IMR-90 (cell line): ENCODE data around the gene MEF2A. TPM values are rescaled to one million over a fixed set of nuclear protein-coding genes. Genes with fewer than 3 reads are reported as not detected.

Source experiments
- ATAC-seq: fragments of 200-7000 bp; cut with Tn5 transposase; 2 replicates; pipeline ENCODE4 v1.9.1; 2020; ENCODE audit warnings: low read depth, mild to moderate bottlenecking, moderate library complexity
- BruUV-seq: library from RNA; stranded (reverse); fragments of 400-500 nt; replicated peaks from 2 replicates; lab custom pipeline; 2021; lab: Mats Ljungman, UMichigan
- CTCF ChIA-PET: fragments of 300-600 bp; formaldehyde crosslinking; extraction: SDS; loops from one replicate; lab custom pipeline; 2021; ENCODE audit warnings: antibody characterized with exemption; lab: Yijun Ruan, JAX
- POLR2A ChIA-PET: fragments of 300-600 bp; sonication (Branson Sonifier 250); formaldehyde crosslinking; loops from one replicate; lab custom pipeline; 2022; ENCODE audit warnings: antibody characterized with exemption; ENCODE audit not compliant: unreplicated experiment; lab: Charles Lee
- DNase-seq: peaks from one replicate; pipeline ENCODE4 v3.0.0; 2013
- H2AFZ ChIP-seq: replicated peaks from 2 replicates; pipeline ENCODE3; 2013; ENCODE audit warnings: low read length, mild to moderate bottlenecking; ENCODE audit not compliant: poor library complexity
- H2AK5ac ChIP-seq: 2 replicates; pipeline ENCODE4 v1.6.1; 2013; ENCODE audit warnings: low read depth, low read length, inconsistent platforms
- H2AK9ac ChIP-seq: replicated peaks from 2 replicates; pipeline ENCODE3; 2013; ENCODE audit warnings: mild to moderate bottlenecking, low read depth, low read length, moderate library complexity; ENCODE audit not compliant: poor library complexity
- H2BK120ac ChIP-seq: 2 replicates; pipeline ENCODE4 v1.6.1; 2013; ENCODE audit warnings: low read depth, low read length, inconsistent platforms
- H2BK15ac ChIP-seq: 3 replicates; pipeline ENCODE4 v1.6.1; 2013; ENCODE audit warnings: low read depth, low read length, inconsistent platforms
- H2BK20ac ChIP-seq: 2 replicates; pipeline ENCODE4 v1.6.1; 2013; ENCODE audit warnings: low read depth, mild to moderate bottlenecking, inconsistent platforms, low read length, moderate library complexity
- H2BK5ac ChIP-seq: 2 replicates; pipeline ENCODE4 v1.6.1; 2013; ENCODE audit warnings: mild to moderate bottlenecking, low read depth, low read length, inconsistent platforms; ENCODE audit not compliant: poor library complexity, severe bottlenecking
- H3K14ac ChIP-seq: replicated peaks from 2 replicates; pipeline ENCODE4 v1.6.1; 2013; ENCODE audit warnings: low read depth, low read length, inconsistent platforms
- H3K18ac ChIP-seq: 2 replicates; pipeline ENCODE4 v1.6.1; 2013; ENCODE audit warnings: low read depth, low read length, control low read depth
- H3K23ac ChIP-seq: 2 replicates; pipeline ENCODE4 v1.6.1; 2013; ENCODE audit warnings: low read depth, low read length, inconsistent platforms
- H3K27ac ChIP-seq: 2 replicates; pipeline ENCODE4 v1.5.1; 2013; ENCODE audit warnings: mild to moderate bottlenecking, control low read depth, low read length; ENCODE audit not compliant: insufficient read depth
- H3K27me3 ChIP-seq: 2 replicates; pipeline ENCODE4 v1.6.1; 2013; ENCODE audit warnings: low read length; ENCODE audit not compliant: control insufficient read depth, insufficient read depth
- H3K36me3 ChIP-seq: 2 replicates; pipeline ENCODE4 v1.6.1; 2013; ENCODE audit warnings: low read length, mixed read lengths; ENCODE audit not compliant: control insufficient read depth, insufficient read depth
- H3K4ac ChIP-seq: 2 replicates; pipeline ENCODE4 v1.6.1; 2013; ENCODE audit warnings: low read depth, low read length, inconsistent platforms
- H3K4me1 ChIP-seq: 2 replicates; pipeline ENCODE4 v1.6.1; 2013; ENCODE audit warnings: low read length, mixed read lengths; ENCODE audit not compliant: control insufficient read depth, insufficient read depth
- H3K4me2 ChIP-seq: 2 replicates; pipeline ENCODE4 v1.6.1; 2013; ENCODE audit warnings: low read depth, mild to moderate bottlenecking, control low read depth, low read length, moderate library complexity
- H3K4me3 ChIP-seq: 2 replicates; pipeline ENCODE4 v1.5.1; 2013; ENCODE audit warnings: low read depth, mild to moderate bottlenecking, control low read depth, low read length, moderate library complexity; ENCODE audit not compliant: insufficient read depth
- H3K56ac ChIP-seq: 2 replicates; pipeline ENCODE4 v1.6.1; 2013; ENCODE audit warnings: low read length, inconsistent platforms; ENCODE audit not compliant: insufficient read depth; ENCODE audit errors: extremely low read depth
- H3K79me1 ChIP-seq, 2 experiments: 2 replicates each; pipeline ENCODE4 v1.6.1; 2013; ENCODE audit warnings: low read length in 2 of 2, inconsistent platforms in 1 of 2, low read depth in 1 of 2
- H3K9ac ChIP-seq: 2 replicates; pipeline ENCODE4 v1.6.1; 2013; ENCODE audit warnings: low read depth, low read length, control low read depth
- H3K9me1 ChIP-seq: 2 replicates; pipeline ENCODE4 v1.6.1; 2013; ENCODE audit warnings: low read length, inconsistent platforms; ENCODE audit not compliant: insufficient read depth
- H3K9me3 ChIP-seq: 2 replicates; pipeline ENCODE4 v1.6.1; 2013; ENCODE audit warnings: low read length; ENCODE audit not compliant: control insufficient read depth, insufficient read depth
- H4K20me1 ChIP-seq: 2 replicates; pipeline ENCODE4 v1.6.1; 2013; ENCODE audit warnings: low read length, inconsistent platforms; ENCODE audit not compliant: insufficient read depth
- H4K5ac ChIP-seq: 2 replicates; pipeline ENCODE4 v1.6.1; 2013; ENCODE audit warnings: mild to moderate bottlenecking, low read depth, low read length, control low read depth
- H4K8ac ChIP-seq, 2 experiments: 2 replicates each; pipeline ENCODE4 v1.6.1; 2013; ENCODE audit warnings: low read depth in 2 of 2, low read length in 2 of 2, control low read depth in 1 of 2, inconsistent platforms in 1 of 2
- H4K91ac ChIP-seq: 2 replicates; pipeline ENCODE4 v1.6.1; 2013; ENCODE audit warnings: low read depth, low read length, inconsistent platforms; ENCODE audit not compliant: insufficient read depth
- BHLHE40 ChIP-seq: fragments of 150-350 bp; IDR thresholded peaks from 2 replicates; pipeline ENCODE4 v1.6.1; 2016; ENCODE audit warnings: mild to moderate bottlenecking, low read depth, low read length
- CEBPB ChIP-seq: IDR thresholded peaks from 2 replicates; pipeline ENCODE4 v1.6.1; 2012; ENCODE audit warnings: low read depth, low read length, improper control_type of control experiment
- CHD1 ChIP-seq: IDR thresholded peaks from 2 replicates; pipeline ENCODE4 v1.6.1; 2012; ENCODE audit warnings: low read depth, low read length, improper control_type of control experiment
- ELK1 ChIP-seq: fragments of 150-350 bp; IDR thresholded peaks from 2 replicates; pipeline ENCODE4 v1.6.1; 2016; ENCODE audit warnings: low read depth, mild to moderate bottlenecking, low read length, moderate library complexity, borderline replicate concordance
- FOS ChIP-seq: fragments of 150-350 bp; IDR thresholded peaks from 2 replicates; pipeline ENCODE4 v1.6.1; 2016; ENCODE audit warnings: low read depth, low read length
- NFE2L2 ChIP-seq: fragments of 150-350 bp; IDR thresholded peaks from 2 replicates; pipeline ENCODE4 v1.6.1; 2016; ENCODE audit warnings: low read depth, mild to moderate bottlenecking, low read length
- POLR2A ChIP-seq: IDR thresholded peaks from 2 replicates; pipeline ENCODE4 v1.6.1; 2012; ENCODE audit warnings: mild to moderate bottlenecking, low read depth, low read length
- RAD21 ChIP-seq: IDR thresholded peaks from 2 replicates; pipeline ENCODE4 v1.6.1; 2012; ENCODE audit warnings: low read length, improper control_type of control experiment
- RCOR1 ChIP-seq: IDR thresholded peaks from 2 replicates; pipeline ENCODE4 v1.6.1; 2012; ENCODE audit warnings: mild to moderate bottlenecking, low read length, improper control_type of control experiment; ENCODE audit not compliant: insufficient replicate concordance
- SMC3 ChIP-seq: fragments of 150-350 bp; IDR thresholded peaks from 2 replicates; pipeline ENCODE4 v1.6.1; 2016; ENCODE audit warnings: low read depth, mild to moderate bottlenecking, antibody characterized with exemption, low read length, moderate library complexity
- WGBS, 2 experiments: methylation state at CpG; one replicate each; pipeline versions ENCODE4 v1.1.5 to v1.1.7; 2013; ENCODE audit warnings: missing lambda C conversion rate in 2 of 2; ENCODE audit not compliant: insufficient read length in 1 of 2; ENCODE audit errors: extremely low coverage in 2 of 2; 5-methylcytosine and 5-hydroxymethylcytosine counted together
- dilution Hi-C: fragments of 300-500 bp; cut with HindIII; formaldehyde crosslinking; loops from one replicate; pipeline ENCODE4 v1.14.3; 2018; ENCODE audit warnings: low sequenced_read_pairs; ENCODE audit not compliant: unreplicated experiment
- in situ Hi-C: fragments of 300-500 bp; cut with MboI; formaldehyde crosslinking; loops from 3 replicates; pipeline ENCODE4 v1.14.3; 2019; ENCODE audit warnings: low sequenced_read_pairs, inconsistent platforms, mixed read lengths
- intact Hi-C: fragments of 100-400 bp; cut with micrococcal nuclease; formaldehyde crosslinking; loops from 2 replicates; pipeline ENCODE4 v1.10.0; 2022
- polyA plus RNA-seq, 3 experiments: library from polyadenylated mRNA; depleted of rRNA; stranded (reverse); fragments of >200 nt; gene quantifications; 2 replicates each; pipeline ENCODE4 v1.2.3, GENCODE V29; 2012; ENCODE audit warnings: low replicate concordance in 1 of 3
- total RNA-seq: library from RNA; depleted of rRNA; stranded (reverse); fragments of >200 nt; gene quantifications from 2 replicates; pipeline ENCODE4 v1.2.3, GENCODE V29; 2012

MEF2A gene
- total and polyA plus RNA-seq, 2 of the 4 experiments (the other 2 are of a cell fraction), result 16.1 to 16.7 TPM

DNA sequence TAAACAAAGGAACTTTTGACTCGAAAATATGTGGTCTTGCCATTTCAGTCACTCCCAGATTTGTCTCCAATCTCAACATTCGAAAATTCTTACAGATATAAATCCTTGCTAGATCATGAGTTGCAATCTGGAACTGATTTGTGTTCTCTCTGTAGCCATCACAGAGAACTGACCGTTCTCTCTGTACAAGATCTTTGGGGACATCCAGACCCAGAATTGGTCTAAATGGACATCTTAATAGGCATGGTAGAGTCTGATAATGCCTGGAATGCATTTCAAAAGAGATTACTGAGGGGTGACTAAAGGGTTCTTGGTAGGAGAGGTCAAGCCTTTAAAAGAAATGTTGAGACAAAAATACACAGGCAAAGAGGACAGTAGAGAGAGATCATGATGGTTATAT, 7.2 kb upstream of the MEF2A start:
- Histone ChIP-seq H3K14ac (no peak overlapping the region), H2AK9ac (no peak overlapping the region), H4K8ac (no peak overlapping the region), H3K9me1 (no peaks in the 10 kb centered on the region; the same call in 1 of the 2 replicates), H3K56ac (no peak overlapping the region), H3K79me1 (no peaks in the 10 kb centered on the region), H3K9ac (no peak overlapping the region), H2BK5ac (no peak overlapping the region), H3K27me3 (peaks cover 2% of the 10 kb centered on the region), H3K36me3 (no peaks in the 10 kb centered on the region), H4K20me1 (no peaks in the 10 kb centered on the region), H3K4me2 (no peak overlapping the region), H2AFZ (no peak overlapping the region), H3K18ac (no peak overlapping the region), H2AK5ac (no peak overlapping the region), H3K4me3 (no peak overlapping the region), H4K5ac (no peak overlapping the region), H3K9me3 (no peaks in the 10 kb centered on the region), H2BK15ac (no peak overlapping the region), H2BK20ac (no peak overlapping the region), H3K4ac (no peak overlapping the region), H4K91ac (no peak overlapping the region), H2BK120ac (no peak overlapping the region), H3K27ac (no peak overlapping the region), H3K4me1 (no peaks in the 10 kb centered on the region), H3K23ac (no peak overlapping the region)
- dilution Hi-C loops, result no loop called here
- POLR2A ChIA-PET, result no interaction called here
- BruUV-seq, result no TSS peak
- intact Hi-C loops, result no loop called here
- WGBS, 2 experiments, result 100% methylated on average over 1 of the region's 3 CpGs; no CpG with 5 or more reads in 1 of the 2 experiments
- TF ChIP-seq SMC3 (no peak), BHLHE40 (no peak), ELK1 (no peak), RAD21 (no peak), RCOR1 (no peak), FOS (no peak), POLR2A (no peak), CHD1 (no peak), NFE2L2 (no peak), CEBPB (no peak)
- CTCF ChIA-PET, result no interaction called here
- DNase-seq (no peak), ATAC-seq (no peak)
- in situ Hi-C loops, result no loop called here
